GM12873 (cell line): ENCODE measurements around the gene SCN5A.

Source experiments
- CTCF ChIP-seq: IDR thresholded peaks from 2 replicates; pipeline ENCODE4 v1.5.1; 2012; ENCODE audit warnings: low read depth, mild to moderate bottlenecking, moderate library complexity, low read length, control low read depth; ENCODE audit not compliant: insufficient read depth; ENCODE audit errors: missing control alignments

The SCN5A gene

GRCh38 chr3:38649500-38650247 lies at the start of gene SCN5A:
Gene SCN5A (minus strand): TSS chr3:38649687. CDS start chr3:38633307, 16,380 bp downstream.
- TF ChIP-seq CTCF, result no peak

- no peak for TF ChIP-seq CTCF
Measured at GRCh38 chr3:38698760-38699159, 49.3 kb upstream of the SCN5A start.

GRCh38 chr3:38698061-38698460 lies 48.6 kb upstream of the SCN5A start:
- TF ChIP-seq CTCF, result no peak

GRCh38 chr3:38696034-38696433 lies 46.5 kb upstream of the SCN5A start:
- no peak for TF ChIP-seq CTCF

- no peak for TF ChIP-seq CTCF
Measured at GRCh38 chr3:38690185-38690584, 40.7 kb upstream of the SCN5A start.

- no peak for TF ChIP-seq CTCF
Measured at GRCh38 chr3:38689774-38690173, 40.3 kb upstream of the SCN5A start.

GRCh38 chr3:38689346-38689745 lies 39.9 kb upstream of the SCN5A start:
- no peak for TF ChIP-seq CTCF
